Raji (cell line): ENCODE data around the gene CAMK4.

Experiments used
- POLR2A ChIP-seq: IDR thresholded peaks from 2 replicates; pipeline ENCODE4 v1.6.1; 2011; ENCODE audit warnings: low read depth, low read length, control low read depth; ENCODE audit not compliant: insufficient read depth

Gene CAMK4

DNA sequence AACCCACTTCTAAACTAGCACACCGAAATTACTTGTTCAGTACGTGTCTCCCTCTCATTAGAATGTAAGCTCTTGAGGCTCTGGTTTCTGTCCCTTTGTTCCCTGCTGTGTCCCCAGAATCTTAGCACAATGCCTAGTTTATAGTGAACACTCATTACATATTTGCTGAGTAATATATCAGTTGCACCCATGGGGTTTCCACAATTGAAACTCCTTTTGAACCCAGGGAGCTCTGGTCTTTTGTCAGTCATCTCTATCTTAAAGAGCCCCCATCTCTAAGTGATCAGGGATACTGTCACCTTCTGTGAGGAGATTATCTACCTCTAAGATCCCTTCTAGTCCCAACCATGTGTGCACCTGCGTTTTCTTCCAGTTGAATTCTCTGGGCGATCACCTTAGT is 12.8 kb downstream of the CAMK4 start:
- TF ChIP-seq POLR2A = no peak

DNA sequence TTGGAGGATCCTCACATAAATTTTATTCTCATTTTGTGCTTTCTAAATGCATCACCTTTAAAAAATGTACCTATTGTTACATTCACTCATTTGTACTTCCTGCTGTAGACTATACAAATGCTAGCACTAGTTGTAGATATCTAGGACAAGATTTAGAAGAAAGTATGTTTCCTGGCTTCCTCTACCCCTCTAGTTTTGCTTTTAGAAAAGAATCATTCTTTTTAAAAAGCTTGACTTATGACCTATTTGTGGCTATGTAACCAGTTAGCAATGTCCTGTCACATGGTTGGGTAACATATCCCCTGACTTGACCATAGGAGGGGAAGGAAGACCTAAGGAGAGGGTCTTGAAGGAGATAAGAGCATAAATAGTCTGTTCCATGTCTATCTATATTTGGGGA is 13.3 kb downstream of the CAMK4 start:
- no peak for TF ChIP-seq POLR2A

DNA sequence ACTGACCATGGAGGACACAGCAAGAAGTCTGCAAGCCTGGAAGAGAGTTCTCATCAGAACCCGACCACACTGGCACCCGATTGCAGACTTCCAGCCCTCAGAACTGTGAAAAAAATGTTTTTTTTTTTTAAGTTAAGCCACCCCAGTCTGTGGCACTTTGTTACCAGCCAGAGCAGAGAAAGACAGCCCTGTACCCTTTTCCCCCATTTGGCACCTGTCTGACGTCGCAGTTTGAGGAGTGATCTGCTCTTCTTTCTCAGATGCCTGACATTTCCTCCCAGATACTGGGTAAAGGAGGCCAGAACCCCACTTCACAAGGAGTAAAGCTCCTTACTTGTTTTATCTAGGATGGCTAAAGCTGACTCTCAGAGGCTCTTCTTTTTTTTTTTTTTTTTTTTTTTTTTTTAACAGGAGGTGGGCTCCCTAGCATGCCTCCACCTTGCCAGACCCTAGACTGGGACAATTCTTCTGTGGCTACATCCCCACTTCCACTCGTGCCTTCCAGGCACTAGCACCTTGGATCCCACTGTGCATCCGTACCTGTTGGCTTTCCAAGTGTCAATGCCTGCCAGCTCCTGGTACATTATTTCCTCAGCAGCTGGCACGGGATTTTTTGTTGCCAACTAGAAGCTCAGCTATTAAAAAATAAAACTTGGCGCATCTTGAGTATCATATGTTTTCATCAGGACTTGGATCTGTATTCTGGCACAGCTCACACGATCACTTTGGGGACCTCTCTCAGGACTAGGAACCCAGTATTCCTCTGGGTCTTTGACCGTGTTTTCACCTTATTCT is 14.4 kb downstream of the CAMK4 start:
- no peak for TF ChIP-seq POLR2A

DNA sequence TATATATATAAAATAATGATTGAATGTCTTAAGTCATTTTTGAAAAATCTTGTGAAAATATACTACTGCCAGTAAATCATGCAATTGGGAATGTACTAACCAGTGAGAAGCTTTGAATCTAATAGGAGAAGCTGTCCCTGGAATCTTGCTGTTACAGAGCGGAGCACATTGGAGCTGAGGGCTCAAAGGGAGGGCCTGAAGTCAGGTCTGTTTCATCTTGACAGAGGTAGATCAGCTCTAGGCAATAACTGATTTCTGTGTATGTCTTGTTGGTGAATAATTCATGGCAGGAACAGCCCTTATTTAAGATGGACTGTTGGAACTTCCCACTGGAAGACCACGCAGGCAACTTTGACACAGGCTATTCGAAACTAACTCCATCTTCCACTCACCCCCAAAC is 17.5 kb downstream of the CAMK4 start:
- TF ChIP-seq POLR2A = no peak

DNA sequence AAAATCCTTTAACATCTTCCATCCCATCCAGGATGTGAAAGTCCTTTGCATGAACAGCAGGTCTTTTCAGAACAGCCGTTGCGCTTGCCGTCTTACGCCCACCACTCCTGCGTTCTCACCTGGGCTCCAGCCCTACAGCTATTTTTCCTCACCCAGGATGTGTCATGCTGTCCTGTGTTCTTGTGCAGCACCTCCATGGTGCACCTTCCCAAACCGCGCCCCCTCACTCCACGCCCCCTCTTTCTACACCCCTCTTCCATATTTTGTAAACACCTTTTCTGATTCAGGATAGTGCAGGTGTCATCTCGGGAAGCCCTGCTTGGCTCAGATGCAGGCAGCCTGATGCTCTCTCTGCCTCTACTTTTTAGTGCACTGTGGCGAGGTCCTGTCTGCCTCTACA is 18.4 kb downstream of the CAMK4 start:
- TF ChIP-seq POLR2A = no peak

DNA sequence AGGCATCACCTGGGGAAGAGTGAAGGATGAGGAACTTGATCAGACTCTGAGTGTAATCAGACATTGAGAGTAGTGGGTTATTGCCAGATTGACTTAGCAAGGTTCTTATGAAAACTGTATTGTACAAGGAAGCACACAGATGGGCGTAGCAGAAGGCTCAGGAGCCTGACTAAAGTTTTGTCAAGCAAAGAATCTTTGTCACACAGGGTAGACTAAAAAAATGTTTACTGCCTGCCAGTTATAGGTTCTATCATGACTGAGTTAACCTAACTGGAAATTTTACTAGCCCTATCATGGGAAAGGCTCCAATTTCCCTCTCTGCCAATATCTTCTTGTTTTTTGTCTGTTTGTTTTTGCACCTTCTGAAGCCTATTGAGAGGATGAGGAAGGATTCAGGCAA is 19.1 kb downstream of the CAMK4 start:
- no peak for TF ChIP-seq POLR2A

DNA sequence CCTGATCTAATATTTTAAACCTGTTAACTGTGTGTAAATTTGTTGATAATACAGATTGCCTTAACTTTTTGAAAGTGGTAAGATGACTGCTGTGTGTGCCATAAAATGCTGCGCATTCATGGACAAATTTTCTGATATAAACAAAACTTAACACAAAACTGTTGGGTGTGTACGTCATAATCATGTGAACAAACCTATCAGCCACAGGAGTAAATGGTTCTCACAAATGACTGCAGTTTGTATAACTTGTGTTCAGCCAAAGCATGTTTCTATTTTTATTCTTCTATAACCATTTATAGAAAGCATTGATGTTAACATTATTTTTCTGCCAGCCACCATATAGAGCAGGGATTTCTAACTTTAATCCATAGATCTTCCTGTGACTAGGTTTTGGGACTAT is 21.5 kb downstream of the CAMK4 start:
- no peak for TF ChIP-seq POLR2A

DNA sequence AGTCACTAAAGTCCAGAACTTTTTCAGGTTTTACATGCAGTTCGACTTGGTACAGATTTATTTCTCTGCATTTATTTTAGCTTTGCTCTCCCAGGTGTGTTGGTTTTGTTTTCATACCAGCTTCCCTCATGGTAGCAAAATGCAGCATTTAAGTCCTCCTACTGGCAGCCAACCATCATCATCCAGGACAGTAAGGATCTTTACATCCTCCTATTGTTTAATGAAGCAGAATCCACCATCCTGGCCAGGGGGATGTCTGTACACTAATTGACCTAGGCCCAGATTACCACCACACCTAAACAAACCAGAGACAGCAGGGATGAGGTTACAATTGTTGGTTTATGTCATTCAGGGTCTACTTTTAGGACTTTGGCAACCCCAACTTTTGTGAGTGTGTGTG is 22.3 kb downstream of the CAMK4 start:
- no peak for TF ChIP-seq POLR2A

DNA sequence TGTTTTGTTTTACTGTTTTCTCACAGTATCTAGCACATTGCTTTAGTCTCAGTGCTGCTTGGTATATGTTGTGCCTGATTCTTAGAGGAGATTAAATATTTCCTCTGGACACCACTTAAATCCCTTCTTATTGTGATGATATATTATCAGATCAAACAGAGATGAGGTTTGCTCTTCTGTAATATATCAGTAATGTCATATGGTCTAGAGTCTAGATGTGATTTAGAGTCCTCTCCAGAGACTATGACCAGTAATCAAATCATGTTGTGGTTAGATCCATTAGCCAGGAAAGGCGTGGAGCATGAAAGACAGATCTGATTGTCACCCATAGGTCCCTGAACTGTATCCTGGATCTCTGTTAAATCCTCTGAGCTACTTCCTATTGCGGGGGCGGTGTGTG is 24.4 kb downstream of the CAMK4 start:
- no peak for TF ChIP-seq POLR2A

DNA sequence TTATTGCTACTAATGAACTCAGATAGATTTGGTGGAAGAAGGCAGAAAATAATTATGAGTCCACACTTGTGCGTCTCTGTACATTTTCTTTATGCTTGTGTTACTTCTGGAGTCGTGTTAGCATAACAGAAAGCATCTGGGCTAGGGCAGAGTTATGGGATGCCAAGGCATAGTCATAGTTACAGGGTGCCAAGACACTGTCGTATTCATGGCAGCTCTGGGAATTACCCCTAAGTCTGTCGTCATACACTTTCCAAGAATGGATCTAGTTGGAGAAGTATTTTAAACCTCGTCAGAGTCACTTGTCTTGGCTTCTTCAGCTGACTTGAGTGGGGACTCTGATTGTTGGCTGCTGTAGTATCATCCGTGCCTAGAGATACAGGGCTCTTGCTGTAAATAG is 27.7 kb downstream of the CAMK4 start:
- TF ChIP-seq POLR2A = no peak

DNA sequence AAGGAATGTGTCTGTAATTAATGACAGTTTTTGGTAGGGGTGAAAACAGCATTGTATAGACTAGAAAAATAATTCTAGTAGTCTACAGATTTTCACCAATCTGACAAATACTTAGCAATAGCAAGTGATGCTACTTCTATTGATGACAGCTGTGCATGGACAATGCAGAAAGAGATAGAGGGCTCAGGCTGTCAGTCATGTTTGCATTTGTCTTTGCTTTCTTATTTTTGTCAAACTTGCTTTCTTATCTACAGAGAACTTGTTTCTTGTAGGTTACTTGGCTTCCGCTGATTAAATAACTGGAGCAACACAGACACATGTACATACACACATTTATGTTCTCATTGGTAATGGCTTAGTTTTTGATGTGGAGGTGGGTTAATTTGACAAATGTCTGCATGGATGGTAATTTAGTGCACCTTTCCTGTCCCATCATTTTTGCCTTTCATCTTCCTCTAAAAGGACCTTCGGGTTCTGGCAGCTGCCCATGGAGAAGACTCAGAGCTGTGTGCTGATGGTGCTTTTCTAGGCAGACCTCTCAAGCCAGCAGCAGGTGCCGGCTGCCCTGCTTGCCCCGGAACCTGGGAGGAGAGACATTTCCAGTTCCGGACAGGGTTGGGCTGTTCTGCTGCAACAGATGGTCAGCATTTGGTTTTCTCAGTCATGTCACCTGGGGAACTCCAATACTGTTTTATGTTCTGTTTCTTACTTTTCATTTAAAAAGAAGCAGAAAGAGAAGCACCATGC is 28.8 kb downstream of the CAMK4 start:
- no peak for TF ChIP-seq POLR2A

DNA sequence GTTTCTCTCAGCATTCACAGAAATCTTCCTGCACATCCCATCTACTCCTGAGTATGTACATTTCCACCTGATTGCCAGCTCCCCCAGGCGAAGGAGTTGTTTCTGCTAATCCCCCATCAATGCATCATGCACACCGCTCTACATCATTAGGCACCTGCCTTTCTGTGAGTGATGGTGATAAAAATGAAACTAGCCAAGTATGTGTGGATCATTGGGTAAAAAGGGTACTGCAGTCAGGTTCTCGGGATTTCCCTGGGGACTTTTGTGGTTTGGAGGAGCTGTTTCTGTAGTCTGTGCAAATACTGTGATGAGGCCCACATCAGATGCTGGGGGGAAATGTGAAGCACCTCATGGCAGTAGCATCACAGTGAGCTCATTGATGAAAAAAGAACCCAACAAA is 30.4 kb downstream of the CAMK4 start:
- TF ChIP-seq POLR2A = no peak

DNA sequence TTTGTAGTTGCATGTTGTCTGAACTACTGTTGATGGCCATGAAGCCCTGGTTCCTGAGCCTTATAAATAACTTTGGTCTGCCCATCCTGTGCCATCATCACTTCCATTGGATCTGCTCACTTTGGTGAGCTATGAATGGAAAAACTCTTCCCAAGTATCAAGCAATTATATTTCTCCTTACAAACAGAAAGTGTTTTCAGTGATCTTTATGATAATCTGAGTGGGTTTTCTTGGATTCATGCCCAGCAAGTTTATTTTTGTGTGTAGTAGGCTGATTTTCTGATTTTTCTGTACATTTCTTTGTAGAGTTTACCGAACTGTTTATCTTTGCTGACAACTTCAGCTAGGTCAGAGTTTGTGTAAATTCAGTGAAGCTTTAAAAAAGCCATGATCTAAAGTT is 31.0 kb downstream of the CAMK4 start:
- no peak for TF ChIP-seq POLR2A

DNA sequence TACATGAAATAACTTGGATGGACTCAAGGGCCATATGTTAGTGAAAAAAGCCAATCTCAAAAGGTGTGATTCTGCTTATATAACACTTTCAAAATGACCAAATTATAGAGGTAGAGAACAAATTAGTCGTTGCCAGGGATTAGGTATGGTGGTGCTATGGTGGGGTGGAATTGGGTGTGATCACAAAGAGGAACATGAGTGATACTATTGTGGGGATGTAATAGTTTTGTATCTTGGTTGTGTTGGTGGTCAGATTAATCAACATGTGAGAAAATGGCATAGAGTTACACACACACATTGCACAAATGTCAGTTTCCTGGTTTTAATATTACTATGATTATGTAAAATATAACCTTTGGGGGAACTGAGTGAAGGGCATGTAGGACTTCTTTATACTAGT is 31.9 kb downstream of the CAMK4 start:
- no peak for TF ChIP-seq POLR2A

DNA sequence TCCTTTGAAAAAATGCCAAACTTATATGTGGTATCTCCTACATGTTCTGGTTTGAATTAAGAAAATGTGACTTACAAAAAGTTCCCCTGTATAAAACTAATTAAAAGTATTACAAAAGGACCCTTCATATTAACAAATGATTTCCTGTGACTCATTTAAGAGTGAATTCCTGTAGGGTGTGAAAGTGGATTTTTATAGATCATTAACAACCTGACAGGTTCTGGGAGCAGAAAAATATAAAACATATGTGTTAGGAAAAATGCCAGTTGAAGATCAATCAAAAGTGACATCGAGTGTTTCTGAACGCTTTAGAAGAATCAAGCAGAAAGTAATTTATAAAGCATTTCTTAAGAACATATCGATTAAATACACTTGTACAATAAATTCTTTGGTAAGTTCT is 35.5 kb downstream of the CAMK4 start:
- TF ChIP-seq POLR2A = no peak

DNA sequence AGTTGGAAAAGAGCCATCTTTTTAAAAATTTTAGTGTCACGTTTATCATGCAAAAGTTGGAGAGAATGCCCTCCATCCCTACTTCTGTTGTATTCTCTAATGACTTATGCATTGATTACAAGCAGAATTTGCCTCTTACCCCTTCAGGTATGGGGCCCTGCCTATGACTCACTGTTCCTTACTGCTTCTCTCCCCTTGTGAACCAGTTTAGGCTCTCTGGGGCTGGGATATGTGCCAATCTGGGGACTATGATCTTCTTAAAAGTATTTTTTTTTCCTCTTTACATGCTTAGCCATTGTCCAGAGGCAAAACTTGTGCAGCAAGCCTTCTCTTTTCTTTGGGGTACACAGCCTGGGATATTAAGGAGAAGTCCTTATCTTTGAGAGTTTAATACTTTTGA is 37.4 kb downstream of the CAMK4 start:
- no peak for TF ChIP-seq POLR2A

DNA sequence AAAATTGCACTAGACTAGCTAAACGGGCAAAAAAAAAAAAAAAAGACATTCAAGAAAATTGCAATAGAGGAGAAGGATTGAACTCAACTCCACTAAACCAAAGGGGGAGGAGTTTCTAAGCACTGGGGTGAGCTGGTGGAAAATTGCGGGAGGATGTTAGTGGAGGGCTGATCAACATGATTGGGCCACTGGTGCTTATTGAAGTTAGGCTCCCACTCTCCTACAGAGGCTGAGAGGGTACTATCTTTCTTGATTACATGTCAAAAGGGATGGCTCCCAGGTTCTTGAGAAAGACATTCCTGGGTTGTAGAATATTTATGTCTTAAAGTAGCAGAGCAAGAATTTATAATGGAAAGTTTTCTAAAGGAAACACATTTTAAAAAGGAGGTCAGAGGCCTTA is 38.0 kb downstream of the CAMK4 start:
- TF ChIP-seq POLR2A = no peak

DNA sequence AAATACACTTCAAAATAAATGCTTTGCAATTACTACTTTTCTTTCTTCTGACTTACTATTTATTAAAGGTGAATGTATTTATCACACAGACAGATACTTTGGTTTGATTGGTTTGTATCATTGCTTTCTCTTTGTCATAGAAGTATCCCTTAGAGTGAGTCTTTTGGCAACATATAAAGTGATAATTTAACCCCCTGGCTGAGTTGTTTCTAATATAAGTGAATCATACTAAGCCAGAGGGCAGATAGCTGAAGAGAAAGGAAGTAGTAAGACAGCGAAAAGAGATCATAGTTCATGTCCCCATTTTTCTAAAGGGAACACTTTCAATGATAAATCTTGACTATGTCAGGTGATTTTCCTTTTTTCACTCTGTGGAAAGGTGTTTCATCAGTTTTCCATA is 38.6 kb downstream of the CAMK4 start:
- TF ChIP-seq POLR2A = no peak

DNA sequence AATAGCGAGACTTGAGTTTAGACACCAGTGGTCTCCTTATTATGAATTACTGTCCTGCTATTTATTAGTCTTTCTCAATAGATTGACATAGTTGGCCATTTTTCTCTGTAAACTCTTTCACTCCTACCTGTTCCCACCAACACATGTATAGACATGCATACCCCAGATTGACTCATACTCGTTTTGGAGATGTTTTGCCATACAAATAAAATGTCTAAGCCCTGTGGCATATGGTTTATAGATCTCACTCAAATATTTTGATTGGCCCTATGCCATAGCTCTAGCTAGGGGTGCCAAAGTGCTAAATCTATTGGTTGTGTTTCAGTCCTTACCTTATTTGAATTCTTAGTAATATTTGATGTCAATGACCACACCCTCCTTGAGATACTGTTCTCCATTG is 42.3 kb downstream of the CAMK4 start:
- TF ChIP-seq POLR2A = no peak
